ENCODE results near the gene TCEAL8.
A peak's percentile ranks its signal among the peaks of the same experiment; 100 is the strongest.

The TCEAL8 gene

GRCh38 chrX:103214870-103215424 is 40.0 kb downstream of the TCEAL8 start, which contains the start of gene BEX4:
BEX4 (plus strand) TSS chrX:103215108; CDS start chrX:103216154, 1,046 bp downstream.
- peak; percentile 80 for DNase-seq (ENCODE audit: low spot score)

- DNase-seq (ENCODE audit: low spot score) = no peak
Measured at GRCh38 chrX:103212749-103213457, 42.1 kb downstream of the TCEAL8 start.

- peak; percentile 15 for DNase-seq (ENCODE audit: low spot score)
Measured at GRCh38 chrX:103211012-103211715, 43.8 kb downstream of the TCEAL8 start.

- DNase-seq (ENCODE audit: low spot score) = no peak
Measured at GRCh38 chrX:103210056-103210455, 44.9 kb downstream of the TCEAL8 start.
